GM23338 (cell line): ENCODE measurements around the gene TPH1. TPM values are rescaled to one million over a fixed set of nuclear protein-coding genes. Genes with fewer than 3 reads are reported as not detected.
A peak's percentile ranks its signal among the peaks of the same experiment; 100 is the strongest.

Source experiments
- ATAC-seq: fragments of 200-7000 bp; cut with Tn5 transposase; 3 replicates; pipeline ENCODE4 v1.9.1; 2020
- DNase-seq: peaks from one replicate; pipeline ENCODE4 v3.0.0-alpha.2; 2015; ENCODE audit warnings: low spot score
- H2AFZ ChIP-seq: fragments of 200-600 bp; sonication (generic); 2 replicates; pipeline ENCODE4 v1.8.0; 2016; ENCODE audit warnings: antibody characterized with exemption, mild to moderate bottlenecking, moderate library complexity
- H3F3A ChIP-seq: fragments of 200-600 bp; sonication (generic); replicated peaks from 2 replicates; pipeline ENCODE4 v1.8.0; 2017; ENCODE audit warnings: antibody characterized with exemption, mixed run types, low read depth
- H3K27ac ChIP-seq: fragments of 200-600 bp; sonication (generic); 2 replicates; pipeline ENCODE4 v1.6.1; 2016; ENCODE audit warnings: low read depth
- H3K27me3 ChIP-seq: fragments of 200-600 bp; sonication (generic); 2 replicates; pipeline ENCODE4 v1.8.0; 2016; ENCODE audit warnings: mild to moderate bottlenecking, mixed run types, moderate library complexity; ENCODE audit not compliant: insufficient read depth
- H3K36me3 ChIP-seq: fragments of 200-600 bp; sonication (generic); 2 replicates; pipeline ENCODE4 v1.8.0; 2016; ENCODE audit warnings: mild to moderate bottlenecking; ENCODE audit not compliant: insufficient read depth
- H3K4me1 ChIP-seq: fragments of 200-600 bp; sonication (generic); 2 replicates; pipeline ENCODE4 v1.8.0; 2016; ENCODE audit warnings: mild to moderate bottlenecking, moderate library complexity; ENCODE audit not compliant: insufficient read depth
- H3K4me2 ChIP-seq: fragments of 200-600 bp; sonication (generic); 2 replicates; pipeline ENCODE4 v1.7.1; 2017; ENCODE audit warnings: mixed run types
- H3K4me3 ChIP-seq: fragments of 200-600 bp; sonication (generic); 2 replicates; pipeline ENCODE4 v1.6.1; 2016; ENCODE audit warnings: mixed run types
- H3K79me2 ChIP-seq: fragments of 200-600 bp; sonication (generic); replicated peaks from 2 replicates; pipeline ENCODE4 v1.8.0; 2017; ENCODE audit warnings: mild to moderate bottlenecking; ENCODE audit not compliant: insufficient read depth
- H3K9me2 ChIP-seq: fragments of 200-600 bp; sonication (generic); 2 replicates; pipeline ENCODE4 v1.8.0; 2017; ENCODE audit not compliant: insufficient read depth
- H4K20me1 ChIP-seq: fragments of 200-600 bp; sonication (generic); replicated peaks from 2 replicates; pipeline ENCODE4 v1.8.0; 2017; ENCODE audit warnings: mild to moderate bottlenecking; ENCODE audit not compliant: insufficient read depth
- H3K27ac Mint-ChIP-seq: 2 replicates; pipeline ENCODE4 v1.8.0; 2020; ENCODE audit warnings: inconsistent platforms, mild to moderate bottlenecking, moderate library complexity, mixed read lengths
- H3K27me3 Mint-ChIP-seq: 3 replicates; pipeline ENCODE4 v1.8.0; 2022; ENCODE audit warnings: low read depth, mild to moderate bottlenecking, moderate library complexity, mixed read lengths, inconsistent platforms; ENCODE audit not compliant: insufficient read depth, poor library complexity
- H3K36me3 Mint-ChIP-seq: 3 replicates; pipeline ENCODE4 v1.8.0; 2021; ENCODE audit warnings: low read depth, mild to moderate bottlenecking, inconsistent platforms, moderate library complexity, mixed read lengths
- H3K4me1 Mint-ChIP-seq: 3 replicates; pipeline ENCODE4 v1.8.0; 2020; ENCODE audit warnings: mild to moderate bottlenecking, inconsistent platforms, mixed read lengths
- H3K4me3 Mint-ChIP-seq: 3 replicates; pipeline ENCODE4 v1.8.0; 2021; ENCODE audit warnings: moderate library complexity, mild to moderate bottlenecking, inconsistent platforms, mixed read lengths
- H3K9me3 Mint-ChIP-seq: 3 replicates; pipeline ENCODE4 v1.8.0; 2020; ENCODE audit warnings: moderate library complexity, mild to moderate bottlenecking, inconsistent platforms, mixed read lengths
- CREB1 ChIP-seq: fragments of 250-450 bp; sonication (Bioruptor Pico); IDR thresholded peaks from 2 replicates; pipeline ENCODE4 v1.5.0; 2020; ENCODE audit warnings: low read depth, mild to moderate bottlenecking, moderate library complexity
- CTCF ChIP-seq, 2 experiments: fragments of 200-600 bp in 1 of 2; sonication (generic) in 1 of 2; conservative IDR thresholded peaks; 2 replicates each; pipeline versions ENCODE4 v1.5.1 to v1.6.1; 2016 to 2017; ENCODE audit warnings: antibody characterized with exemption in 2 of 2, low read depth in 2 of 2, mild to moderate bottlenecking in 2 of 2, moderate library complexity in 1 of 2
- ETS1 ChIP-seq: IDR thresholded peaks from 2 replicates; pipeline ENCODE4 v1.6.1; 2016; ENCODE audit warnings: antibody characterized with exemption
- EZH2 ChIP-seq: fragments of 200-600 bp; sonication (generic); IDR thresholded peaks from one replicate; pipeline ENCODE4 v1.8.0; 2017; ENCODE audit warnings: antibody characterized with exemption, mild to moderate bottlenecking, low read depth; ENCODE audit not compliant: unreplicated experiment
- EZH2phosphoT487 ChIP-seq: fragments of 200-600 bp; sonication (generic); IDR thresholded peaks from one replicate; pipeline ENCODE4 v1.8.1; 2018; ENCODE audit warnings: antibody characterized with exemption; ENCODE audit not compliant: unreplicated experiment
- JUNB ChIP-seq: IDR thresholded peaks from one replicate; pipeline ENCODE4 v1.6.1; 2016; ENCODE audit warnings: antibody characterized with exemption; ENCODE audit not compliant: unreplicated experiment
- NANOG ChIP-seq: IDR thresholded peaks from 2 replicates; pipeline ENCODE4 v1.6.1; 2016; ENCODE audit warnings: antibody characterized with exemption, borderline replicate concordance
- POLR2AphosphoS5 ChIP-seq: IDR thresholded peaks from 2 replicates; pipeline ENCODE4 v1.6.1; 2016; ENCODE audit warnings: antibody characterized with exemption, low read depth
- STAT1 ChIP-seq: IDR thresholded peaks from one replicate; pipeline ENCODE4 v1.6.1; 2016; ENCODE audit warnings: antibody characterized with exemption; ENCODE audit not compliant: unreplicated experiment
- polyA plus RNA-seq: library from polyadenylated mRNA; unstranded; fragments of >200 nt; fragmentation: Nextera tagmentation; extraction: Ambion mirVana; gene quantifications from 2 replicates; pipeline ENCODE4 v1.2.1, GENCODE V29; 2016
- total RNA-seq: library from RNA; depleted of rRNA; stranded (reverse); fragments of >200 nt; shearing (Covaris generic); gene quantifications from 2 replicates; pipeline ENCODE4 v1.2.3, GENCODE V29; 2014

The TPH1 gene
- total and polyA plus RNA-seq, 2 experiments from 2014 or later, result 0.07 to 0.13 TPM

DNA sequence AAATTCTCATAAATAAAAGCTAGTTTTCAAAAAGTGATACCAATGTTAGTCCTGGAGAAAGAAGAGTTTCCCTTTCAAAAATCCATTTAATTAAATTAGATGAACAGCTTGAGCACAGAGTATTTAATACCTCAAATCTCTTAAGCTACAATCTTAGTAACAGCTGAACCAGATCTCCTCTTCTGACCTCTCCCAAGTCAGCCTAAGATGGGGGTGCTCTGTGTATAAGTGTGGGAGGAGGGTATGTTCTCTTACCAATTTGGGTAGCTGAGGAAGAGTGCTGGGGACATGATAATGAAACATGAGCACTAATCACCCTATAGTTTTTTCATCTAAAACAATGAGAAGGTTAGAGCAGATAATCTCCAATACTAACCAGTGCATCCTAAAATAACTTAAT lies 9.6 kb downstream of the TPH1 start:
- Histone ChIP-seq H3K4me2 (no peak overlapping the region), H3K4me1 (no peaks in the 10 kb centered on the region), H3K36me3 (no peaks in the 10 kb centered on the region), H3K79me2 (no peaks in the 10 kb centered on the region), H3K4me3 (no peak overlapping the region), H3K27me3 (no peaks in the 10 kb centered on the region), H2AFZ (no peak overlapping the region), H3F3A (no peaks in the 10 kb centered on the region), H3K9me2 (no peaks in the 10 kb centered on the region), H4K20me1 (no peaks in the 10 kb centered on the region), H3K27ac (no peak overlapping the region)
- no peaks in the 10 kb centered on the region for H3K27me3 Mint-ChIP-seq
- no peaks in the 10 kb centered on the region for H3K9me3 Mint-ChIP-seq
- H3K4me3 Mint-ChIP-seq, result no peak overlapping the region
- H3K4me1 Mint-ChIP-seq, result no peaks in the 10 kb centered on the region
- DNase-seq (no peak), ATAC-seq (no peak)
- TF ChIP-seq ETS1, result no peak
- no peak overlapping the region for H3K27ac Mint-ChIP-seq
- no peaks in the 10 kb centered on the region for H3K36me3 Mint-ChIP-seq

GRCh38 chr11:18027475-18027874 lies 18.6 kb downstream of the TPH1 start:
- Histone ChIP-seq H3K79me2 (no peaks in the 10 kb centered on the region), H3K4me3 (no peak overlapping the region), H3K9me2 (no peaks in the 10 kb centered on the region), H3K27me3 (no peaks in the 10 kb centered on the region), H3K4me2 (peak overlapping the region; percentile 41), H3K4me1 (peaks cover 14% of the 10 kb centered on the region), H4K20me1 (no peaks in the 10 kb centered on the region), H3F3A (no peaks in the 10 kb centered on the region), H3K36me3 (no peaks in the 10 kb centered on the region), H3K27ac (no peak overlapping the region), H2AFZ (no peak overlapping the region)
- no peak overlapping the region for H3K4me3 Mint-ChIP-seq
- H3K27me3 Mint-ChIP-seq, result peaks cover 2% of the 10 kb centered on the region
- H3K9me3 Mint-ChIP-seq, result no peaks in the 10 kb centered on the region
- no peak overlapping the region for H3K27ac Mint-ChIP-seq
- TF ChIP-seq ETS1 (no peak), CTCF (conservative IDR thresholded peaks at IDR 0.05; ENCODE audit: low read depth in 2 of 2) (no peak), EZH2 (no peak), EZH2phosphoT487 (no peak), POLR2AphosphoS5 (no peak), JUNB (no peak), STAT1 (no peak), NANOG (no peak), CREB1 (CRISPR knock-in tag) (no peak)
- H3K36me3 Mint-ChIP-seq, result no peaks in the 10 kb centered on the region
- DNase-seq (no peak), ATAC-seq (no peak)
- peaks cover 9% of the 10 kb centered on the region; the same call in 2 of the 3 replicates for H3K4me1 Mint-ChIP-seq
